ENCODE results near the gene SLC6A18. TPM values are rescaled to one million over a fixed set of nuclear protein-coding genes. Genes with fewer than 3 reads are reported as not detected.

The SLC6A18 gene
- polyA plus RNA-seq, 1 of the 3 experiments (the other 2 are of a cell fraction), result not detected

GRCh38 chr5:1281038-1281882, 56.1 kb downstream of the SLC6A18 start:
- DNase-seq, result no peak
- Histone ChIP-seq H3K9me3 (no peaks in the 10 kb centered on the region), H3K27me3 (ENCODE audit: insufficient read depth) (no peaks in the 10 kb centered on the region), H3K36me3 (replicated peaks in 1 of 2; ENCODE audit: control insufficient read depth in 1 of 2, insufficient read depth in 2 of 2, low read length in 1 of 2) (no peaks in the 10 kb centered on the region), H3K4me3 (ENCODE audit: low read depth in 2 of 2, low read length in 1 of 2) (no peak overlapping the region), H3K27ac (ENCODE audit: low read depth in 2 of 2, low read length in 1 of 2) (no peak overlapping the region), H3K4me2 (no peak overlapping the region), H2AFZ (ENCODE audit: low read depth) (no peak overlapping the region), H3K9ac (no peak overlapping the region), H4K20me1 (ENCODE audit: insufficient read depth) (no peaks in the 10 kb centered on the region), H3F3A (replicated peaks; ENCODE audit: insufficient read depth) (no peaks in the 10 kb centered on the region), H3K4me1 (ENCODE audit: control insufficient read depth in 1 of 2, insufficient read depth in 2 of 2, low read depth in 1 of 2, low read length in 1 of 2) (no peaks in the 10 kb centered on the region), H3K9me2 (no peaks in the 10 kb centered on the region), H3K79me2 (ENCODE audit: insufficient read depth) (no peaks in the 10 kb centered on the region)
- TF ChIP-seq CHD2 (IDR thresholded peaks at IDR 0.05; ENCODE audit: low read length, partially characterized antibody), result no peak
- TF ChIP-seq POLR2AphosphoS5 (IDR thresholded peaks at IDR 0.05; ENCODE audit: low read depth, low read length), result no peak
- TF ChIP-seq, protein P1, sequence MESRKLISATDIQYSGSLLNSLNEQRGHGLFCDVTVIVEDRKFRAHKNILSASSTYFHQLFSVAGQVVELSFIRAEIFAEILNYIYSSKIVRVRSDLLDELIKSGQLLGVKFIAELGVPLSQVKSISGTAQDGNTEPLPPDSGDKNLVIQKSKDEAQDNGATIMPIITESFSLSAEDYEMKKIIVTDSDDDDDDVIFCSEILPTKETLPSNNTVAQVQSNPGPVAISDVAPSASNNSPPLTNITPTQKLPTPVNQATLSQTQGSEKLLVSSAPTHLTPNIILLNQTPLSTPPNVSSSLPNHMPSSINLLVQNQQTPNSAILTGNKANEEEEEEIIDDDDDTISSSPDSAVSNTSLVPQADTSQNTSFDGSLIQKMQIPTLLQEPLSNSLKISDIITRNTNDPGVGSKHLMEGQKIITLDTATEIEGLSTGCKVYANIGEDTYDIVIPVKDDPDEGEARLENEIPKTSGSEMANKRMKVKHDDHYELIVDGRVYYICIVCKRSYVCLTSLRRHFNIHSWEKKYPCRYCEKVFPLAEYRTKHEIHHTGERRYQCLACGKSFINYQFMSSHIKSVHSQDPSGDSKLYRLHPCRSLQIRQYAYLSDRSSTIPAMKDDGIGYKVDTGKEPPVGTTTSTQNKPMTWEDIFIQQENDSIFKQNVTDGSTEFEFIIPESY (IDR thresholded peaks at IDR 0.05; ENCODE audit: borderline replicate concordance, low read depth), result no peak
- no peak for TF ChIP-seq EZH2phosphoT487 (IDR thresholded peaks at IDR 0.05; ENCODE audit: borderline replicate concordance, low read depth)
- no peak for TF ChIP-seq NRF1 (IDR thresholded peaks at IDR 0.05; ENCODE audit: low read depth, low read length)
- no peak for TF ChIP-seq EP300 (IDR thresholded peaks at IDR 0.05; ENCODE audit: borderline replicate concordance in 1 of 2, low read depth in 1 of 2, low read length in 1 of 2)
- TF ChIP-seq SMC3 (IDR thresholded peaks at IDR 0.05; ENCODE audit: low read depth, low read length), result no peak
- POLR2A ChIA-PET, result interaction anchor here (0.5 to 1.3 kb wide), 2 partner anchors 37 to 362 kb away, joined by 3 to 4 read pairs; no protein-coding TSS in a partner anchor
- CTCF ChIA-PET, result interaction anchor here (1.0 kb wide), 1 partner anchor 107 kb away, joined by 3 read pairs; no protein-coding TSS in a partner anchor
- WGBS (ENCODE audit: low lambda C conversion rate), result 71% methylated on average over 15 of the region's 16 CpGs

DNA sequence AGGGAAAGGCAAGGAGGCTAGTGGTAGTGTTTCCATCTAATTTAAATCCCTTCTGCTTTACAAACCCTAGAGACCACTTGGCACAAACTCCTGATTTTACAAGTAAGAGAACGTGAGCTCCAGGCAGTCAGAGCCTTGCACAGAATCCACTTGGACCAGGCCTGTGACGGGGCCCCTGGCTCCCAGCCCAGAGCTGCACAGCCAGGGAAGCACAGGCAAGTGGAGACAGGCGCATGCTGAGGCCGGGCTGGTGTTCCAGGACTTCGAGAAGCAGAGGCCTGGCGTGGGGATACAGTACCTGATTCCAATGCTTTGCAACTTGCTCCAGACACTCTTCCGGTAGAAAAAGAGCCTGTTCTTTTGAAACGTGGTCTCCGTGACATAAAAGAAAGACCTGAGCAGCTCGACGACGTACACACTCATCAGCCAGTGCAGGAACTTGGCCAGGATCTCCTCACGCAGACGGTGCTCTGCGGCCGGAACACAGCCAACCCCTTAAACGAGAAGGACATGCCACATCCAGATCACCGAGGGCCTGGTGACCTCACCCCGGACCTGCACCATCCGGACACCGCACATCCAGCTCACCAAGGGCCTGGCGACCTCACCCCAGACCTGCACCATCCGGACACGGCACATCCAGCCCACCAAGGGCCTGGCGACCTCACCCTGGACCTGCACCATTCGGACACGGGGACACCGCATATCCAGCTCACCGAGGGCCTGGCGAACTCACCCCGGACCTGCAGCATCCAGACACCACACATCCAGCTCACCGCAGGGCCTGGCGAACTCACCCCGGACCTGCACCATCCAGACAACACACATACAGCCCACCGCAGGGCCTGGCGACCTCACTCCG, 57.2 kb downstream of the SLC6A18 start:
- Histone ChIP-seq H3K79me2 (ENCODE audit: insufficient read depth) (no peaks in the 10 kb centered on the region), H3K4me3 (ENCODE audit: low read depth in 2 of 2, low read length in 1 of 2) (no peak overlapping the region), H3K27ac (ENCODE audit: low read depth in 2 of 2, low read length in 1 of 2) (no peak overlapping the region), H3F3A (replicated peaks; ENCODE audit: insufficient read depth) (no peaks in the 10 kb centered on the region), H2AFZ (ENCODE audit: low read depth) (no peak overlapping the region), H3K36me3 (replicated peaks in 1 of 2; ENCODE audit: control insufficient read depth in 1 of 2, insufficient read depth in 2 of 2, low read length in 1 of 2) (no peaks in the 10 kb centered on the region), H3K27me3 (ENCODE audit: insufficient read depth) (no peaks in the 10 kb centered on the region), H3K4me1 (ENCODE audit: control insufficient read depth in 1 of 2, insufficient read depth in 2 of 2, low read depth in 1 of 2, low read length in 1 of 2) (no peaks in the 10 kb centered on the region), H3K9ac (no peak overlapping the region), H3K9me3 (no peaks in the 10 kb centered on the region), H3K4me2 (no peak overlapping the region), H4K20me1 (ENCODE audit: insufficient read depth) (no peaks in the 10 kb centered on the region), H3K9me2 (no peaks in the 10 kb centered on the region)
- WGBS (ENCODE audit: low lambda C conversion rate), result 72% methylated on average over 13 of the region's 37 CpGs
- ChIA-PET POLR2A (interaction anchor here (1.3 kb wide), 1 partner anchor 36 kb away, joined by 3 read pairs; no protein-coding TSS in a partner anchor), CTCF (interaction anchor here (1.0 kb wide), 1 partner anchor 108 kb away, joined by 3 read pairs; no protein-coding TSS in a partner anchor)
- DNase-seq, result no peak
- TF ChIP-seq, protein P2, sequence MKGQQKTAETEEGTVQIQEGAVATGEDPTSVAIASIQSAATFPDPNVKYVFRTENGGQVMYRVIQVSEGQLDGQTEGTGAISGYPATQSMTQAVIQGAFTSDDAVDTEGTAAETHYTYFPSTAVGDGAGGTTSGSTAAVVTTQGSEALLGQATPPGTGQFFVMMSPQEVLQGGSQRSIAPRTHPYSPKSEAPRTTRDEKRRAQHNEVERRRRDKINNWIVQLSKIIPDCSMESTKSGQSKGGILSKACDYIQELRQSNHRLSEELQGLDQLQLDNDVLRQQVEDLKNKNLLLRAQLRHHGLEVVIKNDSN (IDR thresholded peaks at IDR 0.05; ENCODE audit: borderline replicate concordance, low read depth), result no peak
- no peak for TF ChIP-seq EP300 (IDR thresholded peaks at IDR 0.05; ENCODE audit: borderline replicate concordance in 1 of 2, low read depth in 1 of 2, low read length in 1 of 2)
- TF ChIP-seq, protein P1 (IDR thresholded peaks at IDR 0.05; ENCODE audit: borderline replicate concordance, low read depth), result no peak
- no peak for TF ChIP-seq USF2 (IDR thresholded peaks at IDR 0.05; ENCODE audit: borderline replicate concordance, low read depth, low read length)
- TF ChIP-seq GABPA (IDR thresholded peaks at IDR 0.05; ENCODE audit: low read depth), result no peak
- TF ChIP-seq MEF2A (IDR thresholded peaks at IDR 0.05; ENCODE audit: borderline replicate concordance, low read depth), result no peak
- TF ChIP-seq RXRA (IDR thresholded peaks at IDR 0.05; ENCODE audit: borderline replicate concordance, low read depth), result no peak
- no peak for TF ChIP-seq ELF1 (IDR thresholded peaks at IDR 0.05)
- TF ChIP-seq TAF1 (IDR thresholded peaks at IDR 0.05; ENCODE audit: borderline replicate concordance, low read depth, low read length), result no peak
- no peak for TF ChIP-seq JUND (IDR thresholded peaks at IDR 0.05)

Measured in SK-N-SH (cell line).